GM18519 (cell line): ENCODE results near the gene GAD1.
A peak's percentile ranks its signal among the peaks of the same experiment; 100 is the strongest.

ENCODE experiments used
- ATAC-seq: cut with Tn5 transposase; IDR thresholded peaks from one replicate; pipeline ENCODE4 v1.9.1; 2021; ENCODE audit warnings: mild to moderate bottlenecking, moderate library complexity; ENCODE audit not compliant: unreplicated experiment, low FRiP score

The GAD1 gene

GRCh38 chr2:170840717-170841210 lies 24.1 kb downstream of the GAD1 start:
- ATAC-seq = no peak

DNA sequence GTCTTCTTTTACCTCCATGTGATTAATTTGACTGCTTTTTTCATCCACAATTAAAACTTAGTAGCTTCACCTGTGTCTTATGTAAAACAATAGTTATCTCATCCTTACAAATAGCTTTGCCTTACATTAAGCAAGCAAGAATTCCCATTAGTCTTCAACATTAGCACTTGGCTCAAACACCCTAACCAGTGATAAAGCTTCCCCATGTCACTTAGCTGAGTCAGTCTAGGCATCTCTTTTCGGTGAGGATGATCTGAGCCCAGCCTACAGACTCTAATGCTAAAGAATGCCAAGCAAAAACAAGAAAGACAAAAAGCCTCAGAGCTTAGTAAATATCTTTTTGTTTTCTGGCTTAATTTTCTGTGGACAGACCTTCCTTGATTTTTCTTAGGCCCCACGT lies 26.1 kb downstream of the GAD1 start:
- no peak for ATAC-seq

DNA sequence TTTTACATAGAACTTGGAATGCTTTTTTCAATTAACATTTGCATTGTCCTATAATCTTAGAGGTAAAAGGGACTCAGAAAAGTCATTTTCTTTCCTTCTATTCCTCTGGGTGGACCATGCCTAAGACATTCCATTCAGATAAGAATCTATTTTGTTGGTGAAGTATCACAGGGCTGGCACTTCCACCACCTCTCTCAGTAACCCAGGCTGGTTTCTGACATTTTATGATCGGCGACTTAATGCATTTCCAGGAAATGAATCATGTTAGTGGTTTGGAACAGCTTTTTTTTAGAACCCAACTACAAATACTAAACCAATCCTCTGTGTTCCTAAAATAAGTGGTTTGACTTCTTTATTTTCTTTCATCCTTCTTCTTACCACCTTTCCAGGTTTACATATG lies 27.0 kb downstream of the GAD1 start:
- ATAC-seq = no peak

- no peak for ATAC-seq
Observed at GRCh38 chr2:170845343-170845742, 28.7 kb downstream of the GAD1 start.

- no peak for ATAC-seq
Observed at GRCh38 chr2:170846314-170846713, 29.6 kb downstream of the GAD1 start.

- ATAC-seq = no peak
Observed at GRCh38 chr2:170847716-170848115, 31.0 kb downstream of the GAD1 start.

GRCh38 chr2:170848587-170848986 lies 31.9 kb downstream of the GAD1 start:
- no peak for ATAC-seq

GRCh38 chr2:170850251-170850650 lies 33.6 kb downstream of the GAD1 start:
- ATAC-seq = no peak

- no peak for ATAC-seq
Observed at GRCh38 chr2:170851635-170852034, 34.9 kb downstream of the GAD1 start.

GRCh38 chr2:170856066-170856465 lies 39.4 kb downstream of the GAD1 start:
- ATAC-seq = no peak

- no peak for ATAC-seq
Observed at GRCh38 chr2:170862286-170862902, 45.7 kb downstream of the GAD1 start.

DNA sequence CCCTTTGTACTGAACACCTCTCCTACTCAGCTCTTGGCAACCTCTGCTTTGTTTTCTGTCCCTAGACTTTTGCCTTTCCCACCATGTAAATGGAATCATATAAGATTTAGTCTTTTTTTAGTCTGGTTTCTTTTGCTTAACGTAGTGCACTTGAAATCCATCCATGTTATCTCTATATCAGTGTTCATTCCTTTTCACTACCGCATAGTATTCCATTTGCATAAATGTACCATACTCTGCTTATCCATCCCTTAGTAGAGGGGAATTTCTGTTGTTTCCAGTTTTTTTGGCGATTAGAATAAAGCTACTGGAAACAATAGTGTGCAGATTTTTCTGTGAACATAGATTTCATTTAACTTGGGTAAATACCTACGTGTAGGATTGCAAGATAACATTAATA lies 46.4 kb downstream of the GAD1 start:
- no peak for ATAC-seq

DNA sequence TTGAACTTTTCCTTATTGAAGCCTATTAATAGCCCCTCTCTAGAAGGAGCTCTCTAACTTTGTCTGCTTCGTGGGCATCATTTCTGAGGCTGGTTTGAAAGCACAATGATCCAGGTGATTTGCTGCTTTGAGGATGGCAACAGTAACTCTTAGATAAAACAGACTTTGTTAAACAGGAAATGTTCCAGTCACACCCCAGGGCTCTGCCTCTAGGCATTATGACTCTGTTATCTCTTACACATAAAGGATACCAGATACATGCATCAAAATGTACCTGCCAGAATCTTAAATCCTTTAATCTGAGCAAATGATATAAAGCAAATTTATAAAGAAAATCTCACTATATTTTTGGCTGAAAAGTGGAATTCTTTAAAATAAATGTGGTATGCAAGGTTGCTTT lies 52.3 kb downstream of the GAD1 start:
- no peak for ATAC-seq

DNA sequence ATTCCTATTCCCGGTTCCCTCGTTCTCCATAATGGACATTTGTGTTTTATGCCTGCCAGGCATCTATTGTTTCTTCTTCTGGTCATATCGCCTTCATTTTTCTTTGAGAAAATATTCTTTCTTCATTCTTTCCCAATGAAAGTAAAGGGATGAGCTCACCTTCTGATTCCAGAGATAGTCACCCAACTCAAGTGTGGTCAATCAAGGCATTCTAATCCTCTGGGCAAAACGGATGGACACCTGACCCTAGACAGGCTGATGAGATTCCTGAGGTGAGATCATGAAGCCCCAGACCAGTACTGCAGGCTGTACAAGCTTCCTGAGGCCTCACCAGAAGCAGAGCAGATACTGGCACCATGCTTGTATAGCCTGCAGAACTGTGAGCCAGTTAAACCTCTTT lies 52.8 kb downstream of the GAD1 start:
- no peak for ATAC-seq

DNA sequence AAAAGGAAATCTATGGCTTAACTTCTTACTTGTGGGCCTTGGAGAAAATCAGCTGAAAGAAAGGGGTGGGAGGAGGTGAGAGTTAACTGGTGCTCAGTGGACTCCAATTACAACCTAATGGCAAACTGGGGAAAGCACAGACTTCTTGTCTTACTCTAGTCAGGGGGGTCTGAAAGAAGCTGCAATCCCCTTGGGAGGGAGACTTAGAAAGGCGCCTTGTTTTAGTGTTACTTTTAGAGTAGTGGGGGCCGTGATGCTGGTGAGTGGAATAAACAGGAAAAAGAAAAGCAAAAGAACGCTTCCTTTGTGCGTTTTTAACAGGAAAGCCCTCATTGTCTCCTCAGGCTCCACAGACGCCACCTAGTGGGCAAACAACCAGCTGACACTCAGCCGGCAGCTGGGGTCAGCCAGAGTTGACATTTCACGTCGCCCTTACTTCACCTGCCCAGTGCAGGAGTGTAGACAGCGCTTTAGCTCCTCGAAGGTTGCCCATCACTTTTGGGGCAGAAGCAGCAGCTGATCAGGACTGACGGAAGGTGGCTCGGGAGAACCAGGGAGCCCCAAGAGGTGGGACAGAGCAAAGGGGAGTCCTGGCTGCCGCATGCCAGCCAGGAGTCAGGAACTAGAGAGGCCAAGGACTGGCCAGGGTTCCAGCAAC lies 56.5 kb downstream of the GAD1 start:
- ATAC-seq = peak; percentile 73

GRCh38 chr2:170878066-170878465 lies 61.4 kb downstream of the GAD1 start:
- no peak for ATAC-seq

GRCh38 chr2:170878505-170878904 lies 61.8 kb downstream of the GAD1 start:
- ATAC-seq = no peak

DNA sequence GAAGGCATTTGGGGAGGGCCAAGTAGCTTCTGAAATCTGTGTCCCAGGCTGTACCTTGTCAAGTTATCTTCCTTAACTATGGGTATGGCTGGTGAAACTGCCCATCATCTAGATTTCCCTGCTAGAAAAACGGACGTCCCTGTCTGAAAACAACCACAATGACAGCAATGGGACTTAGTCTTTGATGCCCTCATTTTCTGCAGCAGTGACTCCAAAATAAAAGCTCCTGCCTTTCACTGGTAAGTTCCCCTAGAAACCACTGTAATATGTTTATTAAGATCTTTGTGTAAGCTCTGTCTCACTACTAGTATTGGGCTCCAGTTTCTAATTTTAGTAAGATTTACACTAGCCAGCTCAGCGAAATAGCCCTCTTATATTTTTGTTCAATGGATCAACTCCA lies 65.2 kb downstream of the GAD1 start:
- no peak for ATAC-seq

DNA sequence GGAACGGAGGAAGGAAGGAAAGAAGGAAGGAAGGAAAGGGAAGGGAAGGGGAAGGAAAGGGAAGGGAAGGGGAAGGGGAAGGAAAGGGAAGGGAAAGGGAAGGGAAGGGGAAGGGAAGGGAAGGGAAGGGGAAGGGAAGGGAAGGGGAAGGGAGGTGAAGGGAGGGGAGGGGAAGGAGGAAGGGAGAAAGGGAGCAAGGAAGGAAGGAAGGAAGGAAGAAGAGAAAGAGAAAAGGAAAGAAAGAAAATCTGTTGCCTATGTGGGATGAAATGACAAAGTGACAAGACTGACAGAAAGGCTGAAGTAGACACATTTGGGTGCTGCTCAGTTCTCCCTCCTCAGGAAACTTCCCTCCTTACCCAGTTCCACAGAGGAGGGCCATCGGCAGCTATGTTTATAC lies 66.1 kb downstream of the GAD1 start:
- no peak for ATAC-seq

DNA sequence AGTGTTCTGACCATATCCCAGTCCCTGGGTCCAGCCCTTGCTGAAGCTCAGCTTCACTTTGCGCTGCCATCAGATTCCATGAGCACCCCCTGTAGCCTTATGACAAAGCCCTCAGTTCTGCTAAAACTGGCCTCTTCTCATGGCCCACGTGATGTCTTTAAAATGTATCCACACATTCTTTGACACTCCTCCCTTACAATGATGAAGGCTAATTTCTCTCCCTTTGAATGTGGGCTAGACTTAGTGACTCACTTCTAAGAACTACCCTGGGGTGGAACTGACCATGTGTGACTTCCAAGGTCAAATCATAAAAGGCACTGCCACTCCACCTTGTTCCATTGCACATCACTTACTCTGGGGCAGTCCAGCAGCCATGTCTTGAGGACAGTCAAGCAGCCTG lies 67.0 kb downstream of the GAD1 start:
- no peak for ATAC-seq

DNA sequence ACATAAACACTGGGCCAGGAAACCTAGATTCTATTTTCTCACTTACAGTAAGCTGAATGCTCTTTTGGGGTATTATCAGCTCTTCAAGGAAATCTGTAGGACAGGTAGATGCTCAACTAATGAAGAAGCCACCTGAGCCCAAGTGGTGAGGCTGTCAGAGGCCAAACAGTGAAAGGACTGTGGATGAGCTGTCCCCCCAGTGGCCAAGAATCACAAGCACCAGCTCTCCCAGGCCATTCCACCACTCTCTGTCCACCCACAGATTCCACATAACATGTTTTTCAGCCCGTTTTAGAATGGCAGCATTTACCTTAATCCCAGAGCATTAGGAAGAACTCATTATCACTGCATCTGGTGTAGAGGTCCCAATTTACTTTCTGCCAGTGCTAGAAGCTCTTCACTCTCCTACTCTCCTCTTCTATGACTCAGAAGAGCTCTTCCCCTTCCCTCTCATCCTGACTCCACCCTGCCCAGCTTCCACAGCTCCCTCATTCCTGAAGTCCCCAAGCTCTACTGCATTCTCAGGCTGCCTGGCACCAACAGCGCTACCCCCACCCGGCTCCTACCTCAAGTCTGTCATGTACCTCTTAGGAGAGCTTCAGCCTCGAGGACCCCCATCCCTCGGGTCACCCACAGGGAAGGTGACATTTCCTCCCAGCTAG lies 68.6 kb downstream of the GAD1 start:
- no peak for ATAC-seq

- ATAC-seq = no peak
Observed at GRCh38 chr2:170886386-170886785, 69.7 kb downstream of the GAD1 start.
